GM21360 (cell line): ENCODE results near the gene PNP.
A peak's percentile ranks its signal among the peaks of the same experiment; 100 is the strongest.

Source experiments
- ATAC-seq: cut with Tn5 transposase; IDR thresholded peaks from one replicate; pipeline ENCODE4 v1.9.1; 2021; ENCODE audit warnings: mild to moderate bottlenecking, moderate library complexity; ENCODE audit not compliant: unreplicated experiment

The PNP gene

GRCh38 chr14:20454516-20455354 is 14.5 kb upstream of the PNP start, which contains the start of the genes APEX1 and OSGEP:
APEX1 (plus strand) TSS chr14:20455226; CDS start chr14:20455646, 420 bp downstream.
OSGEP (minus strand) TSS chr14:20454812; CDS start chr14:20454683, 129 bp downstream.
- ATAC-seq, result peak; percentile 83

- peak; percentile 45 for ATAC-seq
Measured at GRCh38 chr14:20455355-20456300, 13.6 kb upstream of the PNP start.

- no peak for ATAC-seq
Measured at GRCh38 chr14:20456971-20457370, 12.2 kb upstream of the PNP start.

- ATAC-seq, result no peak
Measured at GRCh38 chr14:20458031-20458789, 11.0 kb upstream of the PNP start.

- ATAC-seq, result peak; percentile 3
Measured at GRCh38 chr14:20460458-20461224, 8.6 kb upstream of the PNP start.

GRCh38 chr14:20461225-20462141 is 7.7 kb upstream of the PNP start, which contains the start of gene PIP4P1:
PIP4P1 (minus strand) TSS chr14:20461434; CDS start chr14:20461325, 109 bp downstream.
- ATAC-seq, result peak; percentile 93

GRCh38 chr14:20468764-20469241 is 403 bp upstream of the PNP start:
- no peak for ATAC-seq

- ATAC-seq, result peak; percentile 23
Measured at GRCh38 chr14:20469890-20470602, 840 bp downstream of the PNP start.

GRCh38 chr14:20470603-20470901 is 1.3 kb downstream of the PNP start:
- ATAC-seq, result no peak

GRCh38 chr14:20472536-20473169 is 3.4 kb downstream of the PNP start:
- no peak for ATAC-seq

GRCh38 chr14:20476776-20477175 is 7.6 kb downstream of the PNP start:
- no peak for ATAC-seq

GRCh38 chr14:20477211-20477876 is 8.1 kb downstream of the PNP start:
- no peak for ATAC-seq

GRCh38 chr14:20478894-20479293 is 9.7 kb downstream of the PNP start:
- no peak for ATAC-seq

- ATAC-seq, result no peak
Measured at GRCh38 chr14:20482382-20482781, 13.2 kb downstream of the PNP start.

GRCh38 chr14:20485900-20486299 is 16.7 kb downstream of the PNP start:
- no peak for ATAC-seq

GRCh38 chr14:20486684-20487395 is 17.6 kb downstream of the PNP start:
- no peak for ATAC-seq

GRCh38 chr14:20487396-20487725 is 18.2 kb downstream of the PNP start:
- no peak for ATAC-seq
